ENCODE results near the gene NCOA5. TPM values are rescaled to one million over a fixed set of nuclear protein-coding genes. Genes with fewer than 3 reads are reported as not detected.

Gene NCOA5
- total RNA-seq, 1 donor from 2014 or later, result 10.6 TPM

- no peak for DNase-seq (ENCODE audit: low read depth, low spot score)
These were observed 71.7 kb downstream of the NCOA5 start for GRCh38 chr20:46018112-46018511.

GRCh38 chr20:46017272-46017671, 72.5 kb downstream of the NCOA5 start:
- no peak for DNase-seq (ENCODE audit: low read depth, low spot score)

DNA sequence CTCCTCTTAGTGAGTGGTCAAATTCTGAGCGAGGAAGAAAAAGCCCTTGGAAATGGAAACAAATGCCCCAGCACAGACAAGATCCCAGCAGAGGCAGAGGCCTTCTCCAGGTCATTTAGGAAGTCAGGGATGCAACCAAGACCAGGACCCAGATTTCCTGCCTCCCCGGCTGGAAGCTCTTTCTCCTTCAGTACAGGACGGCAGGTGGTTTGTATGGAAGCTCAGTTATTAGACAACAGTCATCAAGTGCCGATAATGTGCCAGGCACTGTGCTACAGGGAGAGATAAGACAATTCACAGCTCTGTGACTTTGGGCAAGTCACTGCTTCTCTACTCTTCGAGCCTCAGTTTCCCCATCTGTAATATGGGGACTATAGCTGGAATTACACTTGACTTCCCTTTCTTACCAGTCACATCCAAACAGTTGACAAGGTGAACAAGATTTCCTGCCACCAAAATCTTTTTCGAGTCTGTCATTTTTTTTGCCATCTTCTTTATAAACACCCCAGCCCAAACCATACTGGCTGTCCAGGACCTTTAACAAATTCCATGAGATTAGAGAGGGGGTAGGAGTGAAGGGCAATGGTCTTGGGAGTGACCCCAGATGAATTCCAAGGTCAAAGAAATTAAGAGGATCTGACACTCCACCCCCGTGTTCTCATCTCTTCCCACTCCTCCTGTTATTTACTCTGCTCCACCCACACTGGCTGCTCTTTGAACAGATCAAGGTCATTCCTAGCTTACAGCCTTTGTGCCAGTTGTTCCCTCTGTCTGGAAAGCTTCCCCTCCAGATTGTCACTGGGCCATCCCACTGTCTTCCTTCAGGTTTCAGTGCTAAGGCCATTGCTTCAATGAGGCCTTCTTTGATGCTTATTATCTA, 75.0 kb downstream of the NCOA5 start:
- no peak for DNase-seq (ENCODE audit: low read depth, low spot score)

DNA sequence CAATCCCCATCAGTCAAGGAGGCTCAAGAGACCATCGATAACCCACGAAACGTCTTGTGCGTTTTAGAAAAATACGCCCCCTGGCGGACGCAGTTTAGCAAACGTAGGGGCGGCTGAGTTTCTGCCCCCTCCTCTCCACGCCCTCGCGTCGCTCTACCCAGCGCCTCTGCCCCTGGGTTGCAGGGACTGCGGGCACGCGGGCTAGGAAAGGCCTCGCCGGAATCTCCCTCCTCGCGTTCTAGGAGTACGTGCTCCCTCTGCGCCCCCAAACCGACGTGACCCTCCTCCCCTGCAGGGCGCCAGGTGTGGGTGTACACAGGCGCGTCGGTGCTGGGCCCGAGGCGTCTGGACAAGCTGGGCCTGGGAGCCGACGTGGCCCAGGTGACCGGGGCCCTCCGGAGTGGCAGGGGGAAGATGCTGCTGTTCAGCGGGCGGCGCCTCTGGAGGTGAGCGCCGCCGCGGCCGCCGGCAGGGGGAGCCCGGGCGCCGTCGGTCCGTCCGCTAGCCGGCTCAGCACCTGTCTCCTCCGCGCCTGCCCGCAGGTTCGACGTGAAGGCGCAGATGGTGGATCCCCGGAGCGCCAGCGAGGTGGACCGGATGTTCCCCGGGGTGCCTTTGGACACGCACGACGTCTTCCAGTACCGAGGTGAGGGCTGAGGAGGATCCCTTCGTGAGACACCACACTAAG, 75.8 kb downstream of the NCOA5 start:
- DNase-seq (ENCODE audit: low read depth, low spot score), result no peak

GRCh38 chr20:46013322-46013828, 76.4 kb downstream of the NCOA5 start:
- DNase-seq (ENCODE audit: low read depth, low spot score), result no peak

DNA sequence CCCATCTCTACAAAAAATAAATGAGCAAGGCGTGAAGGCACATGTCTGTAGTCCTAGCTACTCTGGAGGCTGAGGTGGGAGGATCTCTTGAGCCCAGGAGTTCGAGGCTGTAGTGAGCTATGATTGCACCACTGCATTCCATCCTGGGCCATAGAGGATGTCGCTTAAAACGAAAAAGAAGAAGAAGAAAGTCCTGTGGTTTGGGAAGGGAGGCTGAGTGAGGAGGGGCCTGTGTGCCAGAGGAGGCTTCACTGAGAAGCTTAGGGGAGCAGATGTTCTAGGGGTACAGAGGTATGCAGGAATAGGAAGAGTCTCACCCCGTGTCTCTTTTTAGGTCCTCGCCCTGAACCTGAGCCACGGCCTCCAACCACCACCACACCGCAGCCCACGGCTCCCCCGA, 76.8 kb downstream of the NCOA5 start:
- DNase-seq (ENCODE audit: low read depth, low spot score), result no peak

DNA sequence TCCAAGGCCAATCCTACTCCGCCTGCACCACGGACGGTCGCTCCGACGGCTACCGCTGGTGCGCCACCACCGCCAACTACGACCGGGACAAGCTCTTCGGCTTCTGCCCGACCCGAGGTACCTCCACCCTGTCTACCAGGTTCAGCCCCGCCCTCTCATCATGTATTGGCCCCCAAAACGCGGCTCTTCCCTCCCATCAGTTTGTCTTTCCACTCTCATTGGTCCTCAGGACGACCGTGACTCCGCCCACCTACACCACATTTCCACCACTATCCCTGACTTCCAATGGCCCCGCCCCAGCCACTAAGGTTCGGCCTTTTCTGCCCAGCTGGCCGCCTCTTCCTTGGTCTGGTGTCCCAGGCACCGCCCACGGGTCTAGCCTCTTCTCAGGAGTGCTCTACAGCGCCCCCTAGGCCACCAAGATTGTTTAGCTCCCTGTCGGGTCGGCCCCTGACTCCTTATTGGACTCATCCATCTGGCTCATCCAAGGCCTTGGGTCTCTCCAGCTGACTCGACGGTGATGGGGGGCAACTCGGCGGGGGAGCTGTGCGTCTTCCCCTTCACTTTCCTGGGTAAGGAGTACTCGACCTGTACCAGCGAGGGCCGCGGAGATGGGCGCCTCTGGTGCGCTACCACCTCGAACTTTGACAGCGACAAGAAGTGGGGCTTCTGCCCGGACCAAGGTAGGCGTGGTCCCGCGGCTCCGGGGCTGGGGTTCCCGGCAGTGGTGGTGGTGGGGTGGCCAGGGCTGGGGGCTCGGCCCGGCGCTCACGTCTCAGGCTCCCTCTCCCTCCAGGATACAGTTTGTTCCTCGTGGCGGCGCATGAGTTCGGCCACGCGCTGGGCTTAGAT, 77.9 kb downstream of the NCOA5 start:
- DNase-seq (ENCODE audit: low read depth, low spot score), result no peak

Other genes starting within 250 kb of the NCOA5 start
- gene ACOT8, start 232.6 kb downstream of the NCOA5 start, total RNA-seq, result 23.7 and 31.7 TPM in 2 replicates
- gene ZSWIM3, start 232.3 kb downstream of the NCOA5 start, total RNA-seq, result 5.4 and 8.2 TPM in 2 replicates
- gene ZSWIM1, start 208.7 kb downstream of the NCOA5 start, total RNA-seq, result 4.2 and 5.2 TPM in 2 replicates
- gene SPATA25, start 202.3 kb downstream of the NCOA5 start, total RNA-seq, result 0.53 and 0.59 TPM in 2 replicates
- gene NEURL2, start 198.8 kb downstream of the NCOA5 start, total RNA-seq, result 2.2 and 2.7 TPM in 2 replicates
- gene CTSA, start 198.6 kb downstream of the NCOA5 start, total RNA-seq, result 40.2 and 48.9 TPM in 2 replicates
- gene PLTP, start 177.8 kb downstream of the NCOA5 start, total RNA-seq, result 14.9 and 19.7 TPM in 2 replicates
- 8.8 and 9.3 TPM in 2 replicates for gene PCIF1, start 155.3 kb downstream of the NCOA5 start, total RNA-seq
- gene ZNF335, start 117.8 kb downstream of the NCOA5 start, total RNA-seq, result 9.5 and 14.6 TPM in 2 replicates
- 0.04 TPM in 1 of 2 replicates, not detected in the other for gene MMP9, start 81.1 kb downstream of the NCOA5 start, total RNA-seq
- 0.07 and 0.26 TPM in 2 replicates for gene SLC12A5, start 60.7 kb downstream of the NCOA5 start, total RNA-seq
- 9.1 and 12.7 TPM in 2 replicates for gene CD40, start 28.4 kb upstream of the NCOA5 start, total RNA-seq
- gene CDH22, start 218.5 kb upstream of the NCOA5 start, total RNA-seq, result not detected in 2 replicates

Measured in pulmonary artery endothelial cell (primary cell).